ENCODE data around the gene ZNF45. TPM values are rescaled to one million over a fixed set of nuclear protein-coding genes. Genes with fewer than 3 reads are reported as not detected.

ZNF45 gene
- total RNA-seq, 1 experiment from 2014 or later, result 12.2 TPM

DNA sequence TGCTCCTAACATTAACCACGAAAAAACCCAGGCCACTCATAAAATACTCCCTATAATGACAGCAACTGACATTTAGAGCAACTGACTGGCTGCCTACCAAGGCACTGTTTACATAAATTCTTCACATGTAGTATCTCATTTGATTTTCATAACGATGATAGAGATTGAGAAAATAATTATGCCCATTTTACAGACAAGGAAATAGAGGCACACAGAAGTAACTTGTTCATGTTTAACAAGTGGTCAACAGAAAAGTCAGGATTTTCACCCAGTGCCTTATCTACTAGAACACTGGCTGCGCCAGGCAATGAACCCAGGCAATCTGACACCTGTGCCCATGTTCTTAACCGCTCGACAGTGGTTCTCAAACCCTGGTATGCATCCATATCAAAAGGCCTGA lies 6.3 kb downstream of the ZNF45 start:
- no peaks in the 10 kb centered on the region for H3K27me3 Mint-ChIP-seq (ENCODE audit: low read depth)
- ChIA-PET CTCF (no interaction called here), POLR2A (no interaction called here)
- DNase-seq (ENCODE audit: low spot score), result no peak
- H3K4me1 Mint-ChIP-seq, result peaks cover under 1% of the 10 kb centered on the region; the same call in 1 of the 2 replicates
- no peak overlapping the region for H3K27ac Mint-ChIP-seq
- no peak for ATAC-seq
- H3K36me3 Mint-ChIP-seq, result peaks cover 70% of the 10 kb centered on the region
- no peaks in the 10 kb centered on the region for H3K9me3 Mint-ChIP-seq
- no peak for TF ChIP-seq ELF4 (CRISPR knock-in tag; IDR thresholded peaks at IDR 0.05; ENCODE audit: low read depth)
- TF ChIP-seq, protein P1, sequence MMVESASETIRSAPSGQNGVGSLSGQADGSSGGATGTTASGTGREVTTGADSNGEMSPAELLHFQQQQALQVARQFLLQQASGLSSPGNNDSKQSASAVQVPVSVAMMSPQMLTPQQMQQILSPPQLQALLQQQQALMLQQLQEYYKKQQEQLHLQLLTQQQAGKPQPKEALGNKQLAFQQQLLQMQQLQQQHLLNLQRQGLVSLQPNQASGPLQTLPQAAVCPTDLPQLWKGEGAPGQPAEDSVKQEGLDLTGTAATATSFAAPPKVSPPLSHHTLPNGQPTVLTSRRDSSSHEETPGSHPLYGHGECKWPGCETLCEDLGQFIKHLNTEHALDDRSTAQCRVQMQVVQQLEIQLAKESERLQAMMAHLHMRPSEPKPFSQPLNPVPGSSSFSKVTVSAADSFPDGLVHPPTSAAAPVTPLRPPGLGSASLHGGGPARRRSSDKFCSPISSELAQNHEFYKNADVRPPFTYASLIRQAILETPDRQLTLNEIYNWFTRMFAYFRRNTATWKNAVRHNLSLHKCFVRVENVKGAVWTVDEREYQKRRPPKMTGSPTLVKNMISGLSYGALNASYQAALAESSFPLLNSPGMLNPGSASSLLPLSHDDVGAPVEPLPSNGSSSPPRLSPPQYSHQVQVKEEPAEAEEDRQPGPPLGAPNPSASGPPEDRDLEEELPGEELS (CRISPR knock-in tag; IDR thresholded peaks at IDR 0.05), result no peak
- TF ChIP-seq, protein P2, sequence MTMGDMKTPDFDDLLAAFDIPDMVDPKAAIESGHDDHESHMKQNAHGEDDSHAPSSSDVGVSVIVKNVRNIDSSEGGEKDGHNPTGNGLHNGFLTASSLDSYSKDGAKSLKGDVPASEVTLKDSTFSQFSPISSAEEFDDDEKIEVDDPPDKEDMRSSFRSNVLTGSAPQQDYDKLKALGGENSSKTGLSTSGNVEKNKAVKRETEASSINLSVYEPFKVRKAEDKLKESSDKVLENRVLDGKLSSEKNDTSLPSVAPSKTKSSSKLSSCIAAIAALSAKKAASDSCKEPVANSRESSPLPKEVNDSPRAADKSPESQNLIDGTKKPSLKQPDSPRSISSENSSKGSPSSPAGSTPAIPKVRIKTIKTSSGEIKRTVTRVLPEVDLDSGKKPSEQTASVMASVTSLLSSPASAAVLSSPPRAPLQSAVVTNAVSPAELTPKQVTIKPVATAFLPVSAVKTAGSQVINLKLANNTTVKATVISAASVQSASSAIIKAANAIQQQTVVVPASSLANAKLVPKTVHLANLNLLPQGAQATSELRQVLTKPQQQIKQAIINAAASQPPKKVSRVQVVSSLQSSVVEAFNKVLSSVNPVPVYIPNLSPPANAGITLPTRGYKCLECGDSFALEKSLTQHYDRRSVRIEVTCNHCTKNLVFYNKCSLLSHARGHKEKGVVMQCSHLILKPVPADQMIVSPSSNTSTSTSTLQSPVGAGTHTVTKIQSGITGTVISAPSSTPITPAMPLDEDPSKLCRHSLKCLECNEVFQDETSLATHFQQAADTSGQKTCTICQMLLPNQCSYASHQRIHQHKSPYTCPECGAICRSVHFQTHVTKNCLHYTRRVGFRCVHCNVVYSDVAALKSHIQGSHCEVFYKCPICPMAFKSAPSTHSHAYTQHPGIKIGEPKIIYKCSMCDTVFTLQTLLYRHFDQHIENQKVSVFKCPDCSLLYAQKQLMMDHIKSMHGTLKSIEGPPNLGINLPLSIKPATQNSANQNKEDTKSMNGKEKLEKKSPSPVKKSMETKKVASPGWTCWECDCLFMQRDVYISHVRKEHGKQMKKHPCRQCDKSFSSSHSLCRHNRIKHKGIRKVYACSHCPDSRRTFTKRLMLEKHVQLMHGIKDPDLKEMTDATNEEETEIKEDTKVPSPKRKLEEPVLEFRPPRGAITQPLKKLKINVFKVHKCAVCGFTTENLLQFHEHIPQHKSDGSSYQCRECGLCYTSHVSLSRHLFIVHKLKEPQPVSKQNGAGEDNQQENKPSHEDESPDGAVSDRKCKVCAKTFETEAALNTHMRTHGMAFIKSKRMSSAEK (CRISPR knock-in tag; IDR thresholded peaks at IDR 0.05; ENCODE audit: borderline replicate concordance), result no peak
- TF ChIP-seq NR2C2 (CRISPR knock-in tag; IDR thresholded peaks at IDR 0.05), result no peak
- TF ChIP-seq JAZF1 (CRISPR knock-in tag; IDR thresholded peaks at IDR 0.05), result no peak
- no peak for TF ChIP-seq ATF1 (CRISPR knock-in tag; IDR thresholded peaks at IDR 0.05)
- TF ChIP-seq ZNF219 (CRISPR knock-in tag; IDR thresholded peaks at IDR 0.05; ENCODE audit: borderline replicate concordance), result no peak
- no peak for TF ChIP-seq OVOL2 (CRISPR knock-in tag; IDR thresholded peaks at IDR 0.05; ENCODE audit: borderline replicate concordance)
- TF ChIP-seq, protein P3, sequence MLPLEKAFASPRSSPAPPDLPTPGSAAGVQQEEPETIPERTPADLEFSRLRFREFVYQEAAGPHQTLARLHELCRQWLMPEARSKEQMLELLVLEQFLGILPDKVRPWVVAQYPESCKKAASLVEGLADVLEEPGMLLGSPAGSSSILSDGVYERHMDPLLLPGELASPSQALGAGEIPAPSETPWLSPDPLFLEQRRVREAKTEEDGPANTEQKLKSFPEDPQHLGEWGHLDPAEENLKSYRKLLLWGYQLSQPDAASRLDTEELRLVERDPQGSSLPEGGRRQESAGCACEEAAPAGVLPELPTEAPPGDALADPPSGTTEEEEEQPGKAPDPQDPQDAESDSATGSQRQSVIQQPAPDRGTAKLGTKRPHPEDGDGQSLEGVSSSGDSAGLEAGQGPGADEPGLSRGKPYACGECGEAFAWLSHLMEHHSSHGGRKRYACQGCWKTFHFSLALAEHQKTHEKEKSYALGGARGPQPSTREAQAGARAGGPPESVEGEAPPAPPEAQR (CRISPR knock-in tag; IDR thresholded peaks at IDR 0.05), result no peak
- no peak for TF ChIP-seq NR3C1 (CRISPR knock-in tag; conservative IDR thresholded peaks at IDR 0.05; ENCODE audit: low read depth)
- TF ChIP-seq MXD4 (CRISPR knock-in tag; IDR thresholded peaks at IDR 0.05; ENCODE audit: borderline replicate concordance), result no peak
- no peak for TF ChIP-seq GRHL2 (CRISPR knock-in tag; IDR thresholded peaks at IDR 0.05; ENCODE audit: insufficient replicate concordance, severe bottlenecking)
- no peak for TF ChIP-seq NFYB (CRISPR knock-in tag; conservative IDR thresholded peaks at IDR 0.05; ENCODE audit: low read depth)
- TF ChIP-seq ZNF232 (CRISPR knock-in tag; IDR thresholded peaks at IDR 0.05), result no peak
- H3K4me3 Mint-ChIP-seq, result no peak overlapping the region

DNA sequence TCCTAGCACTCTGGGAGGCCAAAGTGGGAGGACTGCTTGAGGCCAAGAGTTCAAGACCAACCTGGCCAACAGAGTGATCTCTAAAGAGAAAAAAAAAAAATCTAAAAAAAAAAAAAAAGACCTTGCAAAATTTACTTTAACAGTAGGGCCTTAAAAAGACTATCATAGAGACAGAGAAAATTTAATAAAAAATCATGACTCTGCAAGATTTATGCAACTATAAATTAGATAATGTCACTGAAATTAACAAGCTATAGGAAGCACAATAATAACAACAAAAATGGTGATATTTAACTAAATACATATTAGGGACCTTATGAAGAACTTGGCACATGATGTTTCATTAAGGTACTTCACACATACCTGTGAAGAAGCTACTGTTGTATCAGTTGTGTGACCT lies 11.2 kb downstream of the ZNF45 start:
- Mint-ChIP-seq H3K4me3 (no peak overlapping the region), H3K27ac (no peak overlapping the region), H3K4me1 (no peaks in the 10 kb centered on the region), H3K9me3 (no peaks in the 10 kb centered on the region), H3K36me3 (peaks cover 67% of the 10 kb centered on the region), H3K27me3 (ENCODE audit: low read depth) (no peaks in the 10 kb centered on the region)
- ChIA-PET POLR2A (interaction anchor here (0.9 kb wide), 1 partner anchor 12 kb away, joined by 3 read pairs; the partner anchor contains the start of gene ZNF45), CTCF (interaction anchor here (1.3 kb wide), 1 partner anchor 27 kb away, joined by 3 read pairs; the partner anchor contains the start of gene ZNF221)
- no peak for DNase-seq (ENCODE audit: low spot score)
- no peak for ATAC-seq
- TF ChIP-seq TEAD1 (CRISPR knock-in tag; IDR thresholded peaks at IDR 0.05) (no peak), ATF1 (CRISPR knock-in tag; IDR thresholded peaks at IDR 0.05) (no peak), GABPB1 (CRISPR knock-in tag; IDR thresholded peaks at IDR 0.05) (no peak), ZNF317 (CRISPR knock-in tag; IDR thresholded peaks at IDR 0.05; ENCODE audit: borderline replicate concordance, low read depth) (no peak), NR1H2 (CRISPR knock-in tag; IDR thresholded peaks at IDR 0.05) (no peak)
- TF ChIP-seq, protein P4, sequence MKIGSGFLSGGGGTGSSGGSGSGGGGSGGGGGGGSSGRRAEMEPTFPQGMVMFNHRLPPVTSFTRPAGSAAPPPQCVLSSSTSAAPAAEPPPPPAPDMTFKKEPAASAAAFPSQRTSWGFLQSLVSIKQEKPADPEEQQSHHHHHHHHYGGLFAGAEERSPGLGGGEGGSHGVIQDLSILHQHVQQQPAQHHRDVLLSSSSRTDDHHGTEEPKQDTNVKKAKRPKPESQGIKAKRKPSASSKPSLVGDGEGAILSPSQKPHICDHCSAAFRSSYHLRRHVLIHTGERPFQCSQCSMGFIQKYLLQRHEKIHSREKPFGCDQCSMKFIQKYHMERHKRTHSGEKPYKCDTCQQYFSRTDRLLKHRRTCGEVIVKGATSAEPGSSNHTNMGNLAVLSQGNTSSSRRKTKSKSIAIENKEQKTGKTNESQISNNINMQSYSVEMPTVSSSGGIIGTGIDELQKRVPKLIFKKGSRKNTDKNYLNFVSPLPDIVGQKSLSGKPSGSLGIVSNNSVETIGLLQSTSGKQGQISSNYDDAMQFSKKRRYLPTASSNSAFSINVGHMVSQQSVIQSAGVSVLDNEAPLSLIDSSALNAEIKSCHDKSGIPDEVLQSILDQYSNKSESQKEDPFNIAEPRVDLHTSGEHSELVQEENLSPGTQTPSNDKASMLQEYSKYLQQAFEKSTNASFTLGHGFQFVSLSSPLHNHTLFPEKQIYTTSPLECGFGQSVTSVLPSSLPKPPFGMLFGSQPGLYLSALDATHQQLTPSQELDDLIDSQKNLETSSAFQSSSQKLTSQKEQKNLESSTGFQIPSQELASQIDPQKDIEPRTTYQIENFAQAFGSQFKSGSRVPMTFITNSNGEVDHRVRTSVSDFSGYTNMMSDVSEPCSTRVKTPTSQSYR (CRISPR knock-in tag; IDR thresholded peaks at IDR 0.05), result no peak
- TF ChIP-seq, protein P5, sequence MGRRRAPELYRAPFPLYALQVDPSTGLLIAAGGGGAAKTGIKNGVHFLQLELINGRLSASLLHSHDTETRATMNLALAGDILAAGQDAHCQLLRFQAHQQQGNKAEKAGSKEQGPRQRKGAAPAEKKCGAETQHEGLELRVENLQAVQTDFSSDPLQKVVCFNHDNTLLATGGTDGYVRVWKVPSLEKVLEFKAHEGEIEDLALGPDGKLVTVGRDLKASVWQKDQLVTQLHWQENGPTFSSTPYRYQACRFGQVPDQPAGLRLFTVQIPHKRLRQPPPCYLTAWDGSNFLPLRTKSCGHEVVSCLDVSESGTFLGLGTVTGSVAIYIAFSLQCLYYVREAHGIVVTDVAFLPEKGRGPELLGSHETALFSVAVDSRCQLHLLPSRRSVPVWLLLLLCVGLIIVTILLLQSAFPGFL (CRISPR knock-in tag; IDR thresholded peaks at IDR 0.05; ENCODE audit: borderline replicate concordance), result no peak
- TF ChIP-seq, protein P6, sequence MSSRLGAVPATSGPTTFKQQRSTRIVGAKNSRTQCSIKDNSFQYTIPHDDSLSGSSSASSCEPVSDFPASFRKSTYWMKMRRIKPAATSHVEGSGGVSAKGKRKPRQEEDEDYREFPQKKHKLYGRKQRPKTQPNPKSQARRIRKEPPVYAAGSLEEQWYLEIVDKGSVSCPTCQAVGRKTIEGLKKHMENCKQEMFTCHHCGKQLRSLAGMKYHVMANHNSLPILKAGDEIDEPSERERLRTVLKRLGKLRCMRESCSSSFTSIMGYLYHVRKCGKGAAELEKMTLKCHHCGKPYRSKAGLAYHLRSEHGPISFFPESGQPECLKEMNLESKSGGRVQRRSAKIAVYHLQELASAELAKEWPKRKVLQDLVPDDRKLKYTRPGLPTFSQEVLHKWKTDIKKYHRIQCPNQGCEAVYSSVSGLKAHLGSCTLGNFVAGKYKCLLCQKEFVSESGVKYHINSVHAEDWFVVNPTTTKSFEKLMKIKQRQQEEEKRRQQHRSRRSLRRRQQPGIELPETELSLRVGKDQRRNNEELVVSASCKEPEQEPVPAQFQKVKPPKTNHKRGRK (CRISPR knock-in tag; IDR thresholded peaks at IDR 0.05; ENCODE audit: borderline replicate concordance), result no peak
- TF ChIP-seq, protein P7, sequence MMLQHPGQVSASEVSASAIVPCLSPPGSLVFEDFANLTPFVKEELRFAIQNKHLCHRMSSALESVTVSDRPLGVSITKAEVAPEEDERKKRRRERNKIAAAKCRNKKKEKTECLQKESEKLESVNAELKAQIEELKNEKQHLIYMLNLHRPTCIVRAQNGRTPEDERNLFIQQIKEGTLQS (CRISPR knock-in tag; conservative IDR thresholded peaks at IDR 0.05), result no peak

All from WTC11 (cell line).